ENCODE results near the gene EFHD2.
"Not testable (repeated sequence)": the region's sequence is repeated elsewhere in the genome, so short reads cannot be mapped to it uniquely, and the experiment has no call there.

- TF ChIP-seq, protein P1, sequence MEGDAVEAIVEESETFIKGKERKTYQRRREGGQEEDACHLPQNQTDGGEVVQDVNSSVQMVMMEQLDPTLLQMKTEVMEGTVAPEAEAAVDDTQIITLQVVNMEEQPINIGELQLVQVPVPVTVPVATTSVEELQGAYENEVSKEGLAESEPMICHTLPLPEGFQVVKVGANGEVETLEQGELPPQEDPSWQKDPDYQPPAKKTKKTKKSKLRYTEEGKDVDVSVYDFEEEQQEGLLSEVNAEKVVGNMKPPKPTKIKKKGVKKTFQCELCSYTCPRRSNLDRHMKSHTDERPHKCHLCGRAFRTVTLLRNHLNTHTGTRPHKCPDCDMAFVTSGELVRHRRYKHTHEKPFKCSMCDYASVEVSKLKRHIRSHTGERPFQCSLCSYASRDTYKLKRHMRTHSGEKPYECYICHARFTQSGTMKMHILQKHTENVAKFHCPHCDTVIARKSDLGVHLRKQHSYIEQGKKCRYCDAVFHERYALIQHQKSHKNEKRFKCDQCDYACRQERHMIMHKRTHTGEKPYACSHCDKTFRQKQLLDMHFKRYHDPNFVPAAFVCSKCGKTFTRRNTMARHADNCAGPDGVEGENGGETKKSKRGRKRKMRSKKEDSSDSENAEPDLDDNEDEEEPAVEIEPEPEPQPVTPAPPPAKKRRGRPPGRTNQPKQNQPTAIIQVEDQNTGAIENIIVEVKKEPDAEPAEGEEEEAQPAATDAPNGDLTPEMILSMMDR (IDR thresholded peaks at IDR 0.05; ENCODE audit: insufficient read depth, low read length), result not testable (repeated sequence)
- not testable (repeated sequence) for TF ChIP-seq POLR2AphosphoS5 (IDR thresholded peaks at IDR 0.05; ENCODE audit: low read depth); REST (IDR thresholded peaks at IDR 0.05; ENCODE audit: insufficient replicate concordance, low read depth); GABPA (IDR thresholded peaks at IDR 0.05; ENCODE audit: low read depth); SPI1 (IDR thresholded peaks at IDR 0.05; ENCODE audit: borderline replicate concordance, low read depth)
These were observed 53.5 kb downstream of the EFHD2 start for GRCh38 chr1:15463064-15463800.

Data from HL-60 (cell line).